HPDE6-E6E7 (cell line): ENCODE results near the gene IL36A.

Experiments used
- DNase-seq: peaks from one replicate; pipeline ENCODE4 v3.0.0; 2011; ENCODE audit warnings: missing footprints; ENCODE audit errors: extremely low spot score

Gene IL36A

GRCh38 chr2:113050921-113051895, 45.9 kb downstream of the IL36A start:
- no peak for DNase-seq

- no peak for DNase-seq
Measured at GRCh38 chr2:113052396-113052917, 47.2 kb downstream of the IL36A start, which contains the start of gene IL36B. TSS of gene IL36B (minus strand) at chr2:113052867.

- DNase-seq = no peak
Measured at GRCh38 chr2:113053666-113054065, 48.4 kb downstream of the IL36A start.

- no peak for DNase-seq
Measured at GRCh38 chr2:113054066-113054465, 48.8 kb downstream of the IL36A start.

- no peak for DNase-seq
Measured at GRCh38 chr2:113056521-113056920, 51.3 kb downstream of the IL36A start.

- no peak for DNase-seq
Measured at GRCh38 chr2:113057117-113057516, 51.9 kb downstream of the IL36A start.
